ENCODE results near the gene SH3PXD2A.

The SH3PXD2A gene

DNA sequence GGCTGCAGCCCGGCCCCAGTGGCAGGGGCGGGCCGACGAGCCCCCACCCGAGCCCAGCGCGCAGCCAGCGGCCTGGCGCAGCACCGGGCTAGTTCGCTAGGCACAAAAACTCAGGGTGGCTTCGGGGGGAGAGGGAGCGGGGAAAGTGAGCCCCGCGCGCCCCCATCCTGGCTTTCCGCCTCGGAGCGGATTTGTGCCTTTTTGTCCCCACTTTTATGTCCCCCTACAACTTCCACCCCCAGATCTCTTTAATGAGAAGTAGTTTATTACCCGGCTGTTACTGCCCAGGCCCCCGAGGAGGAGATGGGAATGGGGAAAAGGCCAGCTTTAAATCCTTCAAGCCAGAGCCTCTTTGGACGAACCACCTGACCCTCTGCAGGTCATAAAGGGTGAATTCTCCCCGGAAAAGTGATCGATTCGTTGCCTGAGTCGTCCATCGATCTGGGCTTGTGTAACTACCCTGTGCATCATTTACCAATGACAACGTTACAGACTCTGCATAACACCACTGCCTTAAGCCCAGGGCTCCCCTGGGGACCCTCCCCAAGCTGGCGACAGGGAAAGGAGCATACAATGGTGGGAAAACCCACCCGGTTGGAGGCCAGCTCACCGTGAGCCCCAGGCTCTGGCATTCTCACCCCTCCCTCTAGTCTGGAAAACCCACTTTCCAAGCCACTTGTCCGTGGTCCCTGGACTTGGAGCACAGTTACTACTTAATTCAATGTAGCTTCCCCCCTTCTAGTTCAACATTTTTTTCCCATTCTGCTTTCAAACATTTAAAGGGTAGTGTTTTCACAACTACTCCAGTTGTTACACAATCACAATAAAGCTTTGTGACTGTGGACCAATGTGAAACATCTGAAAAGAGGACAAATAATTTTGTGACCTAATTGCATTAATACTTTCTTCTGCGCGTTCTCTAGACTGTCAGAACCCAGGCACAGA lies 748 bp upstream of the SH3PXD2A start:
- no peaks in the 10 kb centered on the region for H3K27me3 ChIP-seq (replicated peaks; ENCODE audit: control insufficient read depth, insufficient read depth, low read length)
- H3K9ac ChIP-seq (ENCODE audit: low read length): no peak overlapping the region
- H3K9me3 ChIP-seq (ENCODE audit: control insufficient read depth, low read length): no peaks in the 10 kb centered on the region
- no peaks in the 10 kb centered on the region for H3K36me3 ChIP-seq (ENCODE audit: control insufficient read depth, insufficient read depth, low read length, severe bottlenecking)
- H3K4me1 ChIP-seq (ENCODE audit: control insufficient read depth, insufficient read depth, low read length): peaks cover 43% of the 10 kb centered on the region
- no peak for DNase-seq (ENCODE audit: low read depth)
- no peak overlapping the region for H3K4me3 ChIP-seq (ENCODE audit: low read length)

DNA sequence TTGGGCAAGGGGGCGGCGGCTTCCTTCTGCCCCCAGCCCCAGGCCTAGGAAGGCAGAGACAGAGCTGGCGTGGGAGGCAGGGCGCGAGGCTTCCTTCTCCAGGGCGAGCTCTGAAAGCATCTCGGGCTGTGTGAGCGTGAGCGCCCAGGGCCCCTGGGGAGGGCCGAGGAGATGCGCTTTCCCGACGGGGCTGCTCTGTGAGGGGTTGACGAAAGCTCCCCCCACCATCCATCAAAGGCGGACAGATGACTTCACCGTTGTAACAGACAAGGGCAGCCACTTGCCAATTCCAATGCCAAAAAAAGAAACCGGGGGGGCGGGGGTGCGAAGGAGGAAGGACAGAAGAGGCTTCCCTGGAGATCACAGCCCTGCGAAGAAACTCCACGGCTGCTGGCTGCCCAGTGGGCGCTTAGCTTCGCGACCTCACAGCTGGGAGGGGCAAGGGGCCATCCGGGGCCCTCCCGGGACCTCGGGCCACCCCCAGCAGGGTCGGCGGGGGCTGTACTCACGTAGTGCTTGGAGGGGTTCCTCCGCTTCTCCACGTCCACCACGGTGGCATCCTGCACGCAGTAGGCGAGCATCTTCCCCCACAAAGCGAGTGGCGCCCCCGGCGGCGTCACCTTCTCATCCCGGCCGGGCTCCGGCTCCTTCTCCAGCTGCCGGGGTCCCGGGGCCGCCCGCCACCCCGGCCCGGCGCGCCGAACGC lies 537 bp downstream of the SH3PXD2A start:
- peak overlapping the region; percentile 76 for H3K9ac ChIP-seq (ENCODE audit: low read length)
- H3K27me3 ChIP-seq (replicated peaks; ENCODE audit: control insufficient read depth, insufficient read depth, low read length): no peaks in the 10 kb centered on the region
- H3K4me3 ChIP-seq (ENCODE audit: low read length): peak overlapping the region; percentile 78
- no peaks in the 10 kb centered on the region for H3K9me3 ChIP-seq (ENCODE audit: control insufficient read depth, low read length)
- H3K4me1 ChIP-seq (ENCODE audit: control insufficient read depth, insufficient read depth, low read length): peaks cover 56% of the 10 kb centered on the region
- no peaks in the 10 kb centered on the region for H3K36me3 ChIP-seq (ENCODE audit: control insufficient read depth, insufficient read depth, low read length, severe bottlenecking)
- DNase-seq (ENCODE audit: low read depth): peak; percentile 55

DNA sequence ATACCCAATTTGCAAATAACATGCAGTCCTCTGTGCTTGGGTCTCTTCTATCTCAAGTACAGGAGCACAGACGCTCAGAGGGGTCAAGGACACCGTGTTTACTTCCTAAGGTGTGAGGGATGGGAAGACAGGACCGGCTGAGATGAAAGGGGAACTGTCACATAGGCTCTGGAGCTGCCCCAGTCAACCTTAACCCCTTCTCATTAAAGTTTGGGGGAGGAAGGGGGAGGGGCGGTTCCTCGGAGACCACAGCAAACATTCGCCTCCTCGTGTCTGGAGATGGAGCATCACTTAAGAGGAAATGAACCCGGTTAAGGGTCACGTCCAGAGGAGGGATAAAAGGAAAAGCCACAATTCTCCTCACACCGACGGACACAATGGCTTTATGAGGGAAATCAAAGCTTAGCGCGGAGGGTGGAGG lies 1.1 kb downstream of the SH3PXD2A start:
- Histone ChIP-seq H3K27me3 (replicated peaks; ENCODE audit: control insufficient read depth, insufficient read depth, low read length) (no peaks in the 10 kb centered on the region), H3K4me1 (ENCODE audit: control insufficient read depth, insufficient read depth, low read length) (peaks cover 61% of the 10 kb centered on the region), H3K36me3 (ENCODE audit: control insufficient read depth, insufficient read depth, low read length, severe bottlenecking) (no peaks in the 10 kb centered on the region), H3K4me3 (ENCODE audit: low read length) (peak overlapping the region; percentile 78), H3K9me3 (ENCODE audit: control insufficient read depth, low read length) (no peaks in the 10 kb centered on the region), H3K9ac (ENCODE audit: low read length) (peak overlapping the region; percentile 76)
- no peak for DNase-seq (ENCODE audit: low read depth)

DNA sequence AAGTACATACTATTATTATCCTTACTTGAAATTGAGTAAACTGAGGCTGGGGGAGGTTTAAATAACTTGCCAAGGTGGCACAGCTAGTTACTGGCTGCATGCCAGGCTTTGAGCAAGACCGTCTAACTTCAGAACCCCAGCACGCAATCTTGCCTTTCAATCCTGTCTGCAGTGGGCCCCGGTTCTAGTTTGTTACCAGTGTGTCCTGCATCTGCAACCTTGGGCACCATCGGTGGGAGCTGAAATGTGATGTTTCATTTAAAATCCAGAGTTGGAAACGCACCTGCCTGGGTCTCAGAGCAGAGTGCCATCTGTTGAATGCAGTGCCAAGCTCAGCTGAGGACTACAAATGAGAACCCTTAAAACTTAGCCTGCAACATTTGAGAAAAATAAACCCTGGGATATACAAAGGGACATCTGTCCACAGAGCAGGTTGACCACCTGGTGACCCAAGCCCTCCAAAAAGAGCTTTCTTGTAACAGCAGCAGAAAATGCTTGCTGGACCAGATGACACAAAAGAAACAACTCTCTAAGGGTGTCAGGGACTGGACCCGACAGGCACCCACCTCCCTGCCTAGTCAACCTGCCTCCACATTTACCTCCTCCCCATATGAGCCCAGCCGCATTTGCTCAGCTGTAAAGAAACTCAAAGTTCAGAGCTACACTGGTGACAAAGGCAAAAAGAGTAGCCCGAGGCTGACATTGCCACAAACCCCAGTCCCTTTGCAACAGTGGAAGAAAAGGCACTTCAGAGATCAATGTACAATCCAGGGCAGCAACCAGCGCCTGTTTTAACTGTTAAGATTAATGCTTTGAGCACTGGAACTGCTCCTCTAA lies 1.7 kb downstream of the SH3PXD2A start:
- H3K4me1 ChIP-seq (ENCODE audit: control insufficient read depth, insufficient read depth, low read length): peaks cover 63% of the 10 kb centered on the region
- no peaks in the 10 kb centered on the region for H3K9me3 ChIP-seq (ENCODE audit: control insufficient read depth, low read length)
- H3K4me3 ChIP-seq (ENCODE audit: low read length): peak overlapping the region; percentile 78
- no peaks in the 10 kb centered on the region for H3K36me3 ChIP-seq (ENCODE audit: control insufficient read depth, insufficient read depth, low read length, severe bottlenecking)
- peak overlapping the region; percentile 76 for H3K9ac ChIP-seq (ENCODE audit: low read length)
- H3K27me3 ChIP-seq (replicated peaks; ENCODE audit: control insufficient read depth, insufficient read depth, low read length): no peaks in the 10 kb centered on the region
- no peak for DNase-seq (ENCODE audit: low read depth)

DNA sequence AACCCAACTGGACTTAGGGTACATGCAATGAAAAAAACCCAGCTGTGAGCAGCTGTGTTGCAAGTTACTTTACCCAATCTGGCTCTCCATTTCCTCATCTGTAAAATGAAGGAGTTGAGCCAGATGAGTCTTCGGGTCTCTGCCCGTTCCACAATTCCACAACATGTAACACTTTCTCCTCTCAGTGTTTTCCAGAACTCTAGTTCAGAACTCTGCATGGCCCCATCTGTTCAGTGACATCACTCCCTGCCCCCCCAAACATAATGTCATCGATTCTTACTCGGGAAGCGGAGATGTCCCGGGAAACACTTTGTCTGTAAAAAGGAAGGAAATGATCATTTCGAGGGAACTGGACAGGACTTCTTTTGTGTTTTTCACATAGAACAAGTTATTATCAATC lies 2.5 kb downstream of the SH3PXD2A start:
- DNase-seq (ENCODE audit: low read depth): no peak
- Histone ChIP-seq H3K4me1 (ENCODE audit: control insufficient read depth, insufficient read depth, low read length) (peaks cover 63% of the 10 kb centered on the region), H3K9me3 (ENCODE audit: control insufficient read depth, low read length) (no peaks in the 10 kb centered on the region), H3K4me3 (ENCODE audit: low read length) (peak overlapping the region; percentile 78), H3K27me3 (replicated peaks; ENCODE audit: control insufficient read depth, insufficient read depth, low read length) (no peaks in the 10 kb centered on the region), H3K9ac (ENCODE audit: low read length) (peak overlapping the region; percentile 12), H3K36me3 (ENCODE audit: control insufficient read depth, insufficient read depth, low read length, severe bottlenecking) (no peaks in the 10 kb centered on the region)

DNA sequence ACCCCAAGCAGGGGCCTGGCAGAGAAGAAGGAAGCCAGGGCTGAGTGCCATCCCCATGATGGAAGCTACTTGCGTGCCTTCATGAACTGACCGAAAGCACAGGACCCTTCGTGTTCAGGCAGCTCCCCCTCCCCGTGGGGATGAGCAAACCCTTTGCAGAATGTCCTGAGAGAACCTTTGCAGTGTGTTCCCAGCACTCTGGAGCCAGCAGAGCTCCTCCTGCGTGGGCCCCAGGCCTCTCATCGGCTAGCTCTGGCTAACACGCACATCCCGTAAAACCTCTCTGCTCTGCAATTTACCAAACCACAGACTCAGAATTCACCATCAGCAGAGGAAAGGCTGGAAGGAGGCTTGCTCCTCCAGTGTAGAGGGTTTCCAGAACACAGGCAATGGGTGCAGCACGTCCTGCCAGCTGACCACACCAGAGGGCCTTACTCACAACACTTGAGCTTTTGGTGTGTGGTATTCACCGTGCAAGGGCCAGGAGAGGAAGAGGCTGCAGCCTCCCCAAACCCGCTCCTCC lies 3.1 kb downstream of the SH3PXD2A start:
- Histone ChIP-seq H3K4me3 (ENCODE audit: low read length) (peak overlapping the region; percentile 37), H3K27me3 (replicated peaks; ENCODE audit: control insufficient read depth, insufficient read depth, low read length) (no peaks in the 10 kb centered on the region), H3K36me3 (ENCODE audit: control insufficient read depth, insufficient read depth, low read length, severe bottlenecking) (no peaks in the 10 kb centered on the region), H3K4me1 (ENCODE audit: control insufficient read depth, insufficient read depth, low read length) (peaks cover 63% of the 10 kb centered on the region), H3K9ac (ENCODE audit: low read length) (peak overlapping the region; percentile 45), H3K9me3 (ENCODE audit: control insufficient read depth, low read length) (no peaks in the 10 kb centered on the region)
- no peak for DNase-seq (ENCODE audit: low read depth)

DNA sequence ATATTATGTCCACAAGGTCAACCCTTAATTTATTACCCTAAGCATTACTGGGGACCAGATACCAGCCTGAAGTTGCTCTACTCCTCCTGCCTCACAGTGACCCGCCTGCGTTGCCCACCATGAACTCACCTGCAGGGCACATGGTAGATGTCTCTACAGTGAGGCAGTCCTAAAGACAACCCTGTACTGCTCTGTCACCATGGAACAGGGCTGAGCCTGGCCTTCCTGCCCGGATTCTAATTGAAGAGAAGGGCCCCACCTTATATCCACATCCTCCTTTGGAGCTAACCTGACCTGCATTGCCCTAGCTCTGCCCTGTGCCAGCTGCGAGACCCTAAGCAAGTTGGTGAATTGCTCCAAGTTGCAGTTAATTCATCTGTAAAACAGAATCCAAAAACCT lies 4.1 kb downstream of the SH3PXD2A start:
- no peak overlapping the region for H3K4me3 ChIP-seq (ENCODE audit: low read length)
- no peaks in the 10 kb centered on the region for H3K9me3 ChIP-seq (ENCODE audit: control insufficient read depth, low read length)
- DNase-seq (ENCODE audit: low read depth): no peak
- H3K36me3 ChIP-seq (ENCODE audit: control insufficient read depth, insufficient read depth, low read length, severe bottlenecking): no peaks in the 10 kb centered on the region
- H3K27me3 ChIP-seq (replicated peaks; ENCODE audit: control insufficient read depth, insufficient read depth, low read length): no peaks in the 10 kb centered on the region
- peaks cover 61% of the 10 kb centered on the region for H3K4me1 ChIP-seq (ENCODE audit: control insufficient read depth, insufficient read depth, low read length)
- no peak overlapping the region for H3K9ac ChIP-seq (ENCODE audit: low read length)

DNA sequence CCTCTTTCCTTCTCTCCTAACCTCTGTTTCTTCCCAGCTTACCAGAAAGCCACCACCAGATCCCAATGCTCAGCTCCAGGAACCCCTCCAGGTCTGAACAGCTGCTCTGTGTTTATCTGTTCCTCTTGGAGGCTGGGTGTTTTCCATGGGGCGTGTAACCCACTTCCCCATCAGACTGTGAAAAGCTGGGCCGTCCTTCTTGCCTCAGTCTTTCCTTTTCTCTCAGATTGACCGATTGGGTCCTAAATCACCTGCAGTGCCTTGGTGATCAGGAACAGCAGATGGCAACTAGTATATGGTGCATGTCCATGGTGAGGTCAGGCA lies 4.8 kb downstream of the SH3PXD2A start:
- Histone ChIP-seq H3K27me3 (replicated peaks; ENCODE audit: control insufficient read depth, insufficient read depth, low read length) (no peaks in the 10 kb centered on the region), H3K4me1 (ENCODE audit: control insufficient read depth, insufficient read depth, low read length) (peaks cover 56% of the 10 kb centered on the region), H3K4me3 (ENCODE audit: low read length) (peak overlapping the region; percentile 68), H3K9me3 (ENCODE audit: control insufficient read depth, low read length) (no peaks in the 10 kb centered on the region), H3K9ac (ENCODE audit: low read length) (peak overlapping the region; percentile 57), H3K36me3 (ENCODE audit: control insufficient read depth, insufficient read depth, low read length, severe bottlenecking) (no peaks in the 10 kb centered on the region)
- no peak for DNase-seq (ENCODE audit: low read depth)

DNA sequence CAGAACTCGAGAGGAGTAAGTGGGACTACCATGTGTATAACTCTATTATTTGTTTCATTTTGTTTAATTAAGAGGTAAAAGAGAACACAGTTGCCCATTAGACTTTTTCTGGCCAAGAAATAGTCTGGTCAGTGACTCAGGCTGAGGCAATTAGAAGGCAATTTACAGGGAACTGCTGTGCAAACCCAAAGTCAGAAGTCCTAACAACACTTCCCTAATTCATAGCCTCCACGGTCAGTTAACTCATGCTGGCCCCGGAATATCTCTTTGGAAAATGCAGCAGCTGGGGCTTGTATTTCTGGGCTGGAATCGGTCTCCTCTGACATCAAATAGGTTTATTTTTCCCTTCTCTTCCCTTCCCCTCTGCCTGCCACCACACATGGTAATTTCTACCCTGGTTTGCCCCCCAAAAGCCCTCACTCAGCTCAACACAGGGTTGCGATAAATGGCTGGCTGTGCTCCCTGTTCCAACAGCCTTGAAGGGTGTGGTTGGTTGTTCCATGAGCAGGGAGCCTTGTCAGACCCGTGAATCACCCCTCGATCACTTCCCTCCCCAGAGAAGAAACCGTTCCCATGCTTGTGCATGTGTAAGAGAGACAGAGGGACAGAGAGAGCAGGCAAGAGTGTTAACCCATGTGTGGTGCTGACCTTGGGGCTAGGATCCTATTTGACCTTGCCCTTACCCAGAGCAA lies 5.3 kb downstream of the SH3PXD2A start:
- Histone ChIP-seq H3K27me3 (replicated peaks; ENCODE audit: control insufficient read depth, insufficient read depth, low read length) (no peaks in the 10 kb centered on the region), H3K4me3 (ENCODE audit: low read length) (peak overlapping the region; percentile 68), H3K4me1 (ENCODE audit: control insufficient read depth, insufficient read depth, low read length) (peaks cover 56% of the 10 kb centered on the region), H3K9me3 (ENCODE audit: control insufficient read depth, low read length) (no peaks in the 10 kb centered on the region), H3K9ac (ENCODE audit: low read length) (peak overlapping the region; percentile 57), H3K36me3 (ENCODE audit: control insufficient read depth, insufficient read depth, low read length, severe bottlenecking) (no peaks in the 10 kb centered on the region)
- peak; percentile 63 for DNase-seq (ENCODE audit: low read depth)

DNA sequence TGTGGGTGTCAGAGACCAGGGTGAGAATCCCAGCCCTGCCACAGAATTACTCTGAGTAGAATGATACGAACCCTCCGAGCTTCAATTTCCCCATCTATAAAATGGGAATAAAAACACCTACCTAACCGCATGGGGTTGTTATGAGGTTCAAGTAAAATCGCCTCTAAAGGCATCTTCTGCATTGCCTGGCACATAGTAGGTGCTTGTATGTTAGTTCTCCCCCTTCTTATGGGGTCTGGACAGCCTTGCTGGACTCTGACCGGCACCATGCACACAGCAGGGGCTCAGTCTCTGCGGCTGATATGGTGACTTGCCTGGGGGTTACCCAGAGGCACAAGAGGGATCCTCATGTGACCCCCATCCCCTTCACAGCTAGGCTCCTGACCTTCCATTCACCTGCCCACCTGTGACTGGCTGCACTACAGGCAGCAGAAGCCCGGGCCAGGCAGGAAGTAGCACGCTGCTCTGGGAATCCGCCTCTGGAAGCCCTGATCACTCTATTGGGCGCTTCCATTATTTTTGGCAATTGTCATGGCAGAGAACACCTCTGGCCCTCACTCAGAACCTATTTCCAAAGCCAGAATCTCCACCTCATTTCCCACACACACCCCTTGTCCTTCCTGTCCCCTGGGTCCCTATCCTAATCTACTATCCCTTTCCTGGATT lies 6.0 kb downstream of the SH3PXD2A start:
- DNase-seq (ENCODE audit: low read depth): no peak
- Histone ChIP-seq H3K36me3 (ENCODE audit: control insufficient read depth, insufficient read depth, low read length, severe bottlenecking) (no peaks in the 10 kb centered on the region), H3K4me1 (ENCODE audit: control insufficient read depth, insufficient read depth, low read length) (peaks cover 54% of the 10 kb centered on the region), H3K9me3 (ENCODE audit: control insufficient read depth, low read length) (no peaks in the 10 kb centered on the region), H3K9ac (ENCODE audit: low read length) (peak overlapping the region; percentile 57), H3K4me3 (ENCODE audit: low read length) (peak overlapping the region; percentile 68), H3K27me3 (replicated peaks; ENCODE audit: control insufficient read depth, insufficient read depth, low read length) (no peaks in the 10 kb centered on the region)
